IPS-20b (cell line): ENCODE data around the gene VWF.

Experiments used
- H3K27ac ChIP-seq: one replicate; pipeline ENCODE4 v1.5.1; 2013; ENCODE audit warnings: low read length
- H3K27me3 ChIP-seq: 2 replicates; pipeline ENCODE4 v1.6.1; 2013; ENCODE audit warnings: mild to moderate bottlenecking, low read length, inconsistent platforms; ENCODE audit not compliant: insufficient read depth
- H3K36me3 ChIP-seq: 2 replicates; pipeline ENCODE4 v1.6.1; 2013; ENCODE audit warnings: low read depth, mild to moderate bottlenecking, inconsistent platforms, low read length, moderate library complexity; ENCODE audit not compliant: insufficient read depth
- H3K4me1 ChIP-seq: 2 replicates; pipeline ENCODE4 v1.6.1; 2013; ENCODE audit warnings: mild to moderate bottlenecking, control low read depth, inconsistent platforms, low read length, moderate library complexity; ENCODE audit not compliant: insufficient read depth
- H3K4me3 ChIP-seq: 2 replicates; pipeline ENCODE4 v1.5.1; 2013; ENCODE audit warnings: mild to moderate bottlenecking, low read length, inconsistent platforms
- H3K9ac ChIP-seq: 2 replicates; pipeline ENCODE4 v1.6.1; 2013; ENCODE audit warnings: low read depth, mild to moderate bottlenecking, inconsistent platforms, low read length, moderate library complexity
- H3K9me3 ChIP-seq: 2 replicates; pipeline ENCODE4 v1.6.1; 2013; ENCODE audit warnings: mild to moderate bottlenecking, low read depth, low read length, inconsistent platforms; ENCODE audit not compliant: insufficient read depth

VWF gene

DNA sequence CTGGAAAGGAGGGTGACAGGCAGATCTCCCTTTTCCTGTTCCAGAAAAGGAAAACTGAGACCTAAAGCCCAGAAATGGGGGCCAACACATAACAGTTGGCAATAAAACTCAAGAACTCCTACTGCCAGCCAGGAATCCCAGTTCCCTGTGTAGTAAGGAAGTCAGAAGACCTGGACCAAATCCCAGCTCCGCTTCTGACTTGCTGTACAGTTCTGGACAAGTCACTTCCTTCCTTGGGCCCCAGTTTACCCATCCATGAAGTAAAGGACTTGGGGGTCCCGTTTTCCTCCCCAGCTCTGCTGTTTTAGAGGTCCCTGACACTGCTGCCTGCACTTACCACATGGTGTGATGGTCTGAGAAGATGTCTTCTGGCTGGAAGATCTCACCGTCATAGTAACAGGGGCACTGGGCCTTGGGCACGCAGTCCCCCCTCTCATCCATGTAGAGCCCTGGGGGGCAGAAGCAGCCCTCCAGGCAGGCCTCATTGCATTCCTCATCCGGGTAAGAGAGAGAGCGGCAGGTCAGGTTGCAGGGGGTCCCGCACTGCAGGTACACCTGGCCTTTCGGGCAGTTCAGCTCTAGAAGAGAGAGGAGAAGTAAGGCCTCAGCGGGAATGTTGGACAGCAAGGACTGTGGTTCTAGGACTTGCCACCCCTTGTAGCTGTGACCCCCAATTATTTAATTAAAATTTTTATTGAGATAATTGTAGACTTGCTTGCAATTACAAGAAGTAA is 72.1 kb downstream of the VWF start:
- no peaks in the 10 kb centered on the region for H3K4me1 ChIP-seq
- peaks cover 15% of the 10 kb centered on the region for H3K27me3 ChIP-seq
- no peak overlapping the region for H3K9ac ChIP-seq
- H3K9me3 ChIP-seq = no peaks in the 10 kb centered on the region
- no peaks in the 10 kb centered on the region for H3K36me3 ChIP-seq
- H3K4me3 ChIP-seq = no peak overlapping the region
- H3K27ac ChIP-seq = no peak overlapping the region

DNA sequence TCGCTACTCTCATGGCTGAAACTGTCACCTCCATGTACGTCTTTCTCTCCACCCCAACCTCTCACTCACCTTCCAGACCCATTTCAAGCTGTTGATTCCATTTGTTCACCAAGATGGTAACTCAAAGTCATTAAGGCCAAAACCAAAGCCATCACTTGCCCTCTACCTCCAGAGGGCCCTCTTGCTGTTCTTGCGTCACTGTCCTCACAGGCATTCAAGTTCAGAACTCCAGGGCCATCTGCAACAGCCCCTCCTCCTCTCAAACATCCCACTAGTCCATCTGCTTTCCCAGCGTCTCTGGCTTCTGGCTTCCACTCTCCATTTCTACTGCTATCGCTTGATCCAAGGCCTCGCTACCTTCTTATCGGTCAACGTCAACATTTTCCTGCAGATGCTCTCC is 74.5 kb downstream of the VWF start:
- Histone ChIP-seq H3K27ac (no peak overlapping the region), H3K27me3 (no peaks in the 10 kb centered on the region), H3K4me3 (no peak overlapping the region), H3K9me3 (no peaks in the 10 kb centered on the region), H3K36me3 (no peaks in the 10 kb centered on the region), H3K9ac (no peak overlapping the region), H3K4me1 (no peaks in the 10 kb centered on the region)

DNA sequence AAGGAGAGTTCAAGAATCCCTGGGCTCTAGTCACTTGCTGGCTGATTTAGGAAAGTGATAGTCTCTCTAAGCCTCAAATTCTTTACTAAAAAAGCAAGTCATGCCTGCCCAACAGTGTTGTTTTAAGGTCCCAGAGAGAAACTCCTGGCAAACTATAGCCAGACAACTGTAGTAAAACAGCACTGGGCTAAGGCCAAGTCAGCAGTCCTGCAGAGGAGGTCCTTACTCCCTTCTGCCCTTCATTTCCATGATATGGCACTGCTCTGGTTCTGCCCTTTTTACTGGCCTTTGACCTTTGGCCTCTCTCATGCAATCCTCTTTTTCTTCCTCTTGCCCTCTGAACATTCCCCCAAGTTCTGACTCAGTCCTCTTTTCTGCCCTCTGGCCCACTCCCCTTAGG is 74.9 kb downstream of the VWF start:
- Histone ChIP-seq H3K4me3 (no peak overlapping the region), H3K36me3 (no peaks in the 10 kb centered on the region), H3K4me1 (no peaks in the 10 kb centered on the region), H3K9me3 (no peaks in the 10 kb centered on the region), H3K27ac (no peak overlapping the region), H3K27me3 (no peaks in the 10 kb centered on the region), H3K9ac (no peak overlapping the region)

DNA sequence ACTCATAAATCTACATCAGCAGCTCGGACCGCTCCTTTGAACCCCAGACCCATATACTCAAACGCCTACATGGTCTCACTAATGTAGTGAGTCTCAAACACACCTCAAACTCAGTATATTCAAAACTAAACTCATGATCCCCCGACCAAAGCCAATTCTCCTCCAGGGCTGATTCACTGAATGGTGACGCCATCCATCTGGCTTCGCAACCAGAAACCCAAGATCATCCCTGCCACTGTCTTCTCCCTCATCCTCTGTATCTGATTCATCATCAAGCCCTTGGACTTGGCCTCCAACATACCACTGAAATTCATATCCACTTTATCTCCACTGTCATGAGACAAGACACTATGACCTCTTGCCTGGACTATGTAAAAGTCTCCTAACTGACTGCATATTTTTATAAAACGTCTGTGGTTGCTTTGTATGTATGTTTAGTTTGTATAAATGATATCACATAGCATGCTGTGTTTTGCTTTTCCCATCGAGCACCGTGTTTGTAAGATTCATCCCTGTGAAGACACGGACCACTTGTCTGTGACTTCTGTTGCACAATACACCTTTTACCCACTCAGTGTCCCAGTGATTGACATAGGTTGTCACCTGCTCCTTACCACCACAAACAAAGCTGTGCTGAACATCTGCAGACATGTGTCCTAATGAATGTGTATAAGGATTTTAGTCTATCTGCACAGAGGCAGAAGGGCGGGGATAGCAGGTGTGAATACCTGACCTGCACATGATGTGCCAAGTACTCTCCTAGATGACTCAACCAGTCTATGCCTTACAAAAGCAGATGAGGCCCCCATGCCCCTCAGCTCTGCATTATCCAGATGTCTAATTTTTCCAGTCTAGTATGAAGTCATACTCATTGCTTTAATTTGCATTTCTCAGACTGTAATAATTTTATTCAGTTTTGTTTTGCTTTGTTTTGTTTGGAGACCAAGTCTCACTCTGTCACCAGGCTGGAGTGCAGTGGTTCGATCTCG is 76.9 kb downstream of the VWF start:
- H3K9ac ChIP-seq = no peak overlapping the region
- H3K9me3 ChIP-seq = no peaks in the 10 kb centered on the region
- H3K36me3 ChIP-seq = no peaks in the 10 kb centered on the region
- H3K27ac ChIP-seq = no peak overlapping the region
- H3K4me3 ChIP-seq = no peak overlapping the region
- no peaks in the 10 kb centered on the region for H3K4me1 ChIP-seq
- H3K27me3 ChIP-seq = no peaks in the 10 kb centered on the region

DNA sequence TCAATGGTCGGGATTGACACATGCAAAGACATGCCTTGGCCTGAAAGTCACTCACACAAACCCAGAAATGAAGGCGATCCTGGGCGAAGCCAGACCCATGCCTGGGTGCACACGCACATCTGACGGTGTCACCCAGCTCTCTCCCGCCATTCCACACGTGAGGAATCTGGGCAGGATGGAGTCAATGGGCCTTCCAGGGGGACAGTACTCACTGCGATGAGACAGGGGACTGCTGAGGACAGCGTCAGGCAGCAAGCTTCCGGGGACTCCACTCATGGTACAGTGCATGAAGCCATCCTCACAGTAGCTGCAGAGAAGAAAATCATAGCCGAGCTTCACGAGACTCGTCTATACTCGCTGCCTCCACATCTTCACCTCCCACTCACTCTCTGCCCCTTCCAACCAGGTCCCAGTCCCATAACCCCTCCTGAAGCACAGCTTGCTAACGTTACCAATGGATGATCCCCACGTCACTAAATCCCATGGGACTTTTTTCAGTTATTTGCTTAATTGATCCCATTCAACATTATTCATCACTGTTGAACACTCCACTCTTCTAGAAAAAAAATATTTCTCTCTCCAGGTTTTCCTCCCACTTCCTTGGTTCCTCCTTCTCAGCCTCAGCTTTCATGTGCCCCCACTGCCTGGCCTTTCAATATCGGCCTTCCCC is 77.8 kb downstream of the VWF start:
- H3K36me3 ChIP-seq = no peaks in the 10 kb centered on the region
- no peak overlapping the region for H3K27ac ChIP-seq
- no peak overlapping the region for H3K9ac ChIP-seq
- no peak overlapping the region for H3K4me3 ChIP-seq
- no peaks in the 10 kb centered on the region for H3K4me1 ChIP-seq
- no peaks in the 10 kb centered on the region for H3K27me3 ChIP-seq
- no peaks in the 10 kb centered on the region for H3K9me3 ChIP-seq

DNA sequence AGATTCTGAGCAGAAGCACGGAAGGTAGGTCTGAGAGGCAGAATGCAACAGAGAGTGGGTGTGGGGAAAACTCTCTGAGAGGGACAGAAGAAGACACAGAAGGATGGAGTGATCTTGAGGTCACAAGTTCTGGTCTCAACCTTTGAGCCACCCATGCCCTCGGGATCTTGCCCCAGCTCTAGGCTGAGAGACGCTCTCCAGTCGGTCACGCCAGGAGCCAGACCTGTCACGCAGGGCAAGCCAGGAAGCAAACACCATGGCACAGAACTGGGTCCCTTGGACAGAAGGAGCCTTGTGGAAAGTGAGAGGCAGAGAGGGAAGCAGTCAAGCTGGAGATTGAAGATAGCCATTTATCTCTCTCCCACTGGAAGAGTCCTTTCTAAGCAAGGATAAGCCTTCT is 79.0 kb downstream of the VWF start:
- Histone ChIP-seq H3K27ac (no peak overlapping the region), H3K4me3 (no peak overlapping the region), H3K27me3 (no peaks in the 10 kb centered on the region), H3K9me3 (no peaks in the 10 kb centered on the region), H3K36me3 (no peaks in the 10 kb centered on the region), H3K9ac (no peak overlapping the region), H3K4me1 (no peaks in the 10 kb centered on the region)

DNA sequence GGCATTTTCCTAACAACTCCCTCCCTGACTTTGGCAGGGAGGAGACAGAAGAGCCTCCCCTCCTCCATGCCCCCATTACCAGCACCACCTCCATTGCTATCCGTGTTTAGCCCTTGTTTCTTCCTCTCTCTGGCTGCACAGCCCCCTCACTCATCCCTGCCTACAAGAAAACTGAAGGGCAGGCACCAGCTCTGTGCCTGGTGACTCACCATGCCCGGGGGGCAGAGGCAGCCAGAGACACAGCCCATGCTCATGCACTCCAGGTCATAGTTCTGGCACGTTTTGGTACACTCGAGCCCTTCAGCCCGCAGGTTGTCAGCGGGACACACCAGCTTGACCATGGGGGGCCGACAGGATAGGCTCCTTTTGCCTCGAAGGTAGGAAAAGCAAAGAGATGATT is 80.4 kb downstream of the VWF start:
- H3K27me3 ChIP-seq = peaks cover 7% of the 10 kb centered on the region
- no peak overlapping the region for H3K4me3 ChIP-seq

DNA sequence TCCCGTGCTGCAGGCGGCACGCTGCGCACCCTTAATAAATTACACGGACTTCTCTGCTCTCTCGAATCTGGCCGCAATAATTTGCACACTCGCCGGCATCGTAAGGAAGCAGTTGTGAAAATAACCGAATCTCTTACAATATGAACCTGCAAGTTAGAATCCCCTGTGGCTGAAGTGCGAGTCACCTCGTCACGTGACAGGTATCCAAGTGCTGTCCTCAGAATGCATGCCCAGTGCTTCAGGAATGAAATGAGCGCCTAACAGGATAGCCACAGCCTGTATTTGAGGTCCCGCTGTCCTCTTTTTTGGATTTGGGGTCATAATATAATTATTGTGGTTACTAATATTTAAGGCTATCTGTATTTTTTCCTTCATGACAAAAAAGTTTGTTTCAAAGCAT is 82.0 kb downstream of the VWF start:
- Histone ChIP-seq H3K9ac (no peak overlapping the region), H3K27me3 (peaks cover 8% of the 10 kb centered on the region), H3K4me3 (no peak overlapping the region), H3K36me3 (no peaks in the 10 kb centered on the region), H3K9me3 (no peaks in the 10 kb centered on the region), H3K27ac (no peak overlapping the region), H3K4me1 (peaks cover 6% of the 10 kb centered on the region)

More for the DNA sequence above, 80.4 kb downstream of the VWF start:
- no peaks in the 10 kb centered on the region for H3K4me1 ChIP-seq
- no peak overlapping the region for H3K9ac ChIP-seq
- H3K36me3 ChIP-seq = no peaks in the 10 kb centered on the region
- no peaks in the 10 kb centered on the region for H3K9me3 ChIP-seq
- no peak overlapping the region for H3K27ac ChIP-seq

DNA sequence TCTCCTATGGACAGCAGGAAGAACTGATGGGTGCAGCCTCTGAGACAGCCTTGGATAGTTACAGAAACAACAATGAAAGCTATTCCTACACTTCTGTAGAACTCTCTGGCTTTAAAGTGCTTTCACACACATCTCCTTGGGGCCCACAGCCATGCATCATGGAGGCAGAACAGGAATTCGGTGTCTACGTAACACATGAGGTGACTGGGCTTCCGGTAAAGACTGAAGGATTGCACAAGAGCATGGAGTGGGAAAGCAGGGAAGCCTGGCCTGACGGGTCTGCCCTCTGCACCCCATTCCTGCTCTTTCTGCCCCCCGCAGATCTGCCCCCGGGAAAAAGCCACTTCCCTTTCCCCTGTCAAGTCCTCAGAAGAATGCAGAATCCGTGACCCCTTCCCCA is 82.6 kb downstream of the VWF start:
- peaks cover 8% of the 10 kb centered on the region for H3K27me3 ChIP-seq
- H3K36me3 ChIP-seq = no peaks in the 10 kb centered on the region
- H3K4me1 ChIP-seq = peaks cover 6% of the 10 kb centered on the region
- no peaks in the 10 kb centered on the region for H3K9me3 ChIP-seq
- no peak overlapping the region for H3K4me3 ChIP-seq
- H3K9ac ChIP-seq = no peak overlapping the region
- no peak overlapping the region for H3K27ac ChIP-seq

DNA sequence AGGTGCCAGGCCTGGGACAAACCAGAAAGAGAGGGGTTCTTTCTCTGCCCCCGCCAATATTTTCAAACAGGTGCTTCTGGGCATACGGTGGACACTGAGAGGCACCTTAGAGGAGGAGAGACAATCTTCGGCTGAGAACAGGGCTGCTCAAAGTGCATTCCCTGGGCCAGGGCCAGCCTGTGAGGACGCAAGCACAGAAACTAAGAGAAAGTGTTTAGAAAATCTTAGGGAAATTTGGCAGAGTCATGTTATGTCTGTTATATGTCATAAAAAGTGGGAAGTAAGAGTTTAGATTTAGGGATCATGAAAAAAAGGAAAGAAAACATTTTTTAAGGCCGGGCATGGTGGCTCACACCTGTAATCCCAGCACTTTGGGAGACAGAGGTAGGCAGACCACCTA is 83.7 kb downstream of the VWF start:
- H3K27ac ChIP-seq = no peak overlapping the region
- H3K36me3 ChIP-seq = no peaks in the 10 kb centered on the region
- no peak overlapping the region for H3K4me3 ChIP-seq
- H3K4me1 ChIP-seq = peaks cover 6% of the 10 kb centered on the region
- H3K9me3 ChIP-seq = no peaks in the 10 kb centered on the region
- H3K9ac ChIP-seq = no peak overlapping the region
- peaks cover 8% of the 10 kb centered on the region for H3K27me3 ChIP-seq

DNA sequence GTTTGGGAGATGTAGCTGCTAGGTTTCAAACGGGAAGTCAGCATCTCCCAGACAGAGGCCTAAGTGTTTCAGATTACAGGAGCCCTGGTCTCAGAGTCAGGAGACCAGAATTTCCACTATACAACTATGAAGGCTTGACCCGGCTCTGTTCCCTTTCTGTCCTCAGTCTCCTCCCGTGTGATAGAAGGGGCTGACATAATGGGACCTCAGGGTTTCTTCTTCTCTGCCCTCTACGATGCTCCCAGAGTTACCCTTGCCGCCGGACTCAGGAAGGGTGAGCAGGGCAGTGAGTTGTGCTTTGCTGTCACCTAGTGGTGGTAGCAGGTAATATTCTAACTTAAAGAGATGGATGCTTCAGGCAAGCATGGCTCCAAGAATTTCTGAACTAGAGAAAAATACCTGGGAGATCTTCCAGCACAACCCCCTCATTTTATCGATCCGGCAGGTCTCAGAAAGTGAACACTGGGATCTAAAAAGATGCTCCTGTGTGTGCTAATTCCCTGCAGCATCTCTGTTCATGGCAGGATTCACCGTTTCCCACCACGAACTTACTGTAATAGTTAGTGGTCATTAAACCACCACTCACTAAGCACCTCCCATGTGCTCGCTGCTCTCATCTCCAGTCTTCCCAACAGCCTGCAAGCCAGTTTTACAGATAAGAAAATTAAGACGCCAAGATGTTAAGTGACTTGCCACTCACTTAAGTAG is 84.4 kb downstream of the VWF start:
- Histone ChIP-seq H3K27me3 (peaks cover 8% of the 10 kb centered on the region), H3K4me1 (peaks cover 6% of the 10 kb centered on the region), H3K36me3 (no peaks in the 10 kb centered on the region), H3K4me3 (no peak overlapping the region), H3K27ac (no peak overlapping the region), H3K9ac (no peak overlapping the region), H3K9me3 (no peaks in the 10 kb centered on the region)
